Right lobe of liver (tissue), 4 donors: Measurements from ENCODE around the gene APMAP.

Source experiments
- CTCF ChIP-seq, 4 donors: fragments of 200-600 bp in 3 of 4; fragments of 450-650 bp in 1 of 4; IDR thresholded peaks; one replicate each; pipeline versions ENCODE4 v1.5.1 to v1.8.0; 2016 to 2022; ENCODE audit warnings: antibody characterized with exemption in 4 of 4, mild to moderate bottlenecking in 2 of 4
- POLR2A ChIP-seq: fragments of 450-650 bp; IDR thresholded peaks from one replicate; pipeline ENCODE4 v1.6.1; 2017; ENCODE audit warnings: antibody characterized with exemption, mild to moderate bottlenecking
- donor health status: DM: no; HTN: no; CAD: no.
- donor health status: DM: no; HTN: no; CAD: no.
- donor health status: DM: no; HTN: yes; CAD: no.

DNA sequence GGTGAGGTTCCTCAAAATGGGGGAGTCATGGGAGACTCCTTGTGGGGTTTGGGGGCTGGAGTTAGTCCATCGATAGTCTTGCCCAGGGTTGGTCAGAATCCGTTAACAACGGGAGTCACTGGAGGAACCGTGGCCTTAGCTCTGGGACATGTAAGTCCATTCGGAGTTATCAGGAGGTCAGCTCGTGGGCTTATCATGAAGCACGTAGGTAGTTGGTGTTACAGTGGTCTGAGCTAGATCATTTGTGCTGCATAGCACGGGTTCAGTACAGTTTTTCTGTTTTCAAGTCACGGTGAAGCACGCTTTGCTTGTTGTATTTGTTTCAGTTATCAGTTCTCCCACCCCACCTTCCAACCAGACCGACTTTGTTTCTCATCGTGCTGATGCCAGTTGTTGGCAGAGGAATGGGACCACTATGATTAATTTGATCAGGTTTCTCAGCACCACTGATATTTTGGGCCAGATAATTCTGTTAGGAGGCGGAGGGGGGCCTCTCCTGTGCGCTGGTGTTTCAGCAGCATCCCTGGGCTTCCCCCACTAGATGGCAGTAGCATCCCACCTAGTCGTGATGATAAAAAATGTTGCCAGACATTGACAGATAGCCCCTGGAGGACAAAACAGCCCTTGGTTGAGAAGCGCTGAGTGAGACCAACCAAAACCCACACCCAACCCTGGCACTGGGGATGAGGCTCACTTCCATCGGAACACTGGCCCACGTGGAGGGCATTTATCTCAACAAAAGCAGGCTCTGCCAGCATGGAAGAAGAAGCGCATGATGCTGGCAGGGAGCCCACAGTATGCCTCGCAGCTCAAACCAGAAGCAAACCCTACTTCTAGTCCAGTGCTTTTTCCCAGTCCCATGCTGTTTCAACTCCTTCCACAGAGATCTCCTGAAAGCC is 2.2 kb upstream of the APMAP start:
- TF ChIP-seq POLR2A (no peak), CTCF (IDR thresholded peaks at IDR 0.05) (peak; percentile 91 to 96 (median 94))
